H9 (cell line): Measurements from ENCODE around the gene OR5K2. TPM values are rescaled to one million over a fixed set of nuclear protein-coding genes. Genes with fewer than 3 reads are reported as not detected.

Source experiments
- DNase-seq: peaks from one replicate; pipeline ENCODE4 v3.0.0-alpha.2; 2017
- H2AFZ ChIP-seq: one replicate; pipeline ENCODE4 v1.6.1; 2013; ENCODE audit warnings: mild to moderate bottlenecking, low read length, control low read depth, moderate library complexity
- H2AK5ac ChIP-seq: 2 replicates; pipeline ENCODE4 v1.6.1; 2013; ENCODE audit warnings: low read length, control low read depth, mixed read lengths; ENCODE audit not compliant: insufficient read length
- H2BK120ac ChIP-seq: one replicate; pipeline ENCODE4 v1.6.1; 2013; ENCODE audit warnings: low read depth, mild to moderate bottlenecking, low read length, control low read depth, inconsistent platforms; ENCODE audit not compliant: poor library complexity, severe bottlenecking
- H2BK12ac ChIP-seq: 2 replicates; pipeline ENCODE4 v1.6.1; 2013; ENCODE audit warnings: low read length, control low read depth, mixed read lengths, low read depth; ENCODE audit not compliant: insufficient read length
- H2BK15ac ChIP-seq: 2 replicates; pipeline ENCODE4 v1.6.1; 2013; ENCODE audit warnings: low read depth, low read length, control low read depth
- H2BK20ac ChIP-seq: one replicate; pipeline ENCODE4 v1.6.1; 2013; ENCODE audit warnings: low read depth, mild to moderate bottlenecking, low read length, control low read depth, inconsistent platforms; ENCODE audit not compliant: poor library complexity, severe bottlenecking
- H2BK5ac ChIP-seq: 2 replicates; pipeline ENCODE4 v1.6.1; 2013; ENCODE audit warnings: low read length, control low read depth, mixed read lengths; ENCODE audit not compliant: insufficient read length
- H3K14ac ChIP-seq: 2 replicates; pipeline ENCODE4 v1.6.1; 2013; ENCODE audit warnings: low read length, control low read depth; ENCODE audit not compliant: insufficient read depth
- H3K18ac ChIP-seq: 2 replicates; pipeline ENCODE4 v1.6.1; 2013; ENCODE audit warnings: low read depth, mild to moderate bottlenecking, mixed read lengths, low read length, control low read depth; ENCODE audit not compliant: insufficient read length
- H3K23ac ChIP-seq: 2 replicates; pipeline ENCODE4 v1.6.1; 2013; ENCODE audit warnings: low read length, control low read depth, mixed read lengths, low read depth; ENCODE audit not compliant: insufficient read length
- H3K23me2 ChIP-seq: 2 replicates; pipeline ENCODE4 v1.6.1; 2013; ENCODE audit warnings: low read depth, mild to moderate bottlenecking, mixed read lengths, low read length, control low read depth; ENCODE audit not compliant: insufficient read length, poor library complexity, severe bottlenecking
- H3K27ac ChIP-seq: 2 replicates; pipeline ENCODE4 v1.5.1; 2013; ENCODE audit warnings: low read length, control low read depth, mixed read lengths, low read depth; ENCODE audit not compliant: insufficient read length
- H3K27me3 ChIP-seq: 2 replicates; pipeline ENCODE4 v1.6.1; 2013; ENCODE audit warnings: low read length, control low read depth, inconsistent platforms; ENCODE audit not compliant: insufficient read depth
- H3K4ac ChIP-seq: 2 replicates; pipeline ENCODE4 v1.6.1; 2013; ENCODE audit warnings: low read depth, mild to moderate bottlenecking, control low read depth, inconsistent platforms, low read length, moderate library complexity
- H3K4me1 ChIP-seq: 2 replicates; pipeline ENCODE4 v1.6.1; 2013; ENCODE audit warnings: low read length, control low read depth, inconsistent platforms; ENCODE audit not compliant: insufficient read depth
- H3K4me2 ChIP-seq: 2 replicates; pipeline ENCODE4 v1.6.1; 2013; ENCODE audit warnings: low read length, control low read depth, mixed read lengths; ENCODE audit not compliant: insufficient read length, insufficient read depth
- H3K56ac ChIP-seq: 2 replicates; pipeline ENCODE4 v1.6.1; 2013; ENCODE audit warnings: low read depth, mild to moderate bottlenecking, mixed read lengths, low read length, control low read depth; ENCODE audit not compliant: insufficient read length
- H3K79me1 ChIP-seq: 2 replicates; pipeline ENCODE4 v1.6.1; 2013; ENCODE audit warnings: low read depth, mild to moderate bottlenecking, moderate library complexity, low read length, control low read depth, inconsistent platforms; ENCODE audit not compliant: insufficient read depth, poor library complexity, severe bottlenecking
- H3K79me2 ChIP-seq: 2 replicates; pipeline ENCODE4 v1.6.1; 2013; ENCODE audit warnings: low read length, control low read depth, inconsistent platforms; ENCODE audit not compliant: insufficient read depth
- H3K9ac ChIP-seq: 2 replicates; pipeline ENCODE4 v1.6.1; 2013; ENCODE audit warnings: low read length, control low read depth, mixed read lengths; ENCODE audit not compliant: insufficient read length; ENCODE audit errors: extremely low read depth
- H3K9me3 ChIP-seq: one replicate; pipeline ENCODE4 v1.6.1; 2013; ENCODE audit warnings: low read depth, low read length, inconsistent platforms; ENCODE audit not compliant: control insufficient read depth
- H3T11ph ChIP-seq: one replicate; pipeline ENCODE4 v1.6.1; 2013; ENCODE audit warnings: mild to moderate bottlenecking, low read length, control low read depth, inconsistent platforms
- H4K20me1 ChIP-seq: one replicate; pipeline ENCODE4 v1.6.1; 2013; ENCODE audit not compliant: control insufficient read depth, insufficient read length, insufficient read depth
- H4K5ac ChIP-seq: 2 replicates; pipeline ENCODE4 v1.6.1; 2013; ENCODE audit warnings: low read depth, mild to moderate bottlenecking, mixed read lengths, low read length, control low read depth; ENCODE audit not compliant: insufficient read length
- H4K8ac ChIP-seq: replicated peaks from 2 replicates; pipeline ENCODE4 v1.6.1; 2013; ENCODE audit warnings: low read length, control low read depth, mixed read lengths, low read depth; ENCODE audit not compliant: insufficient read length
- H4K91ac ChIP-seq: 2 replicates; pipeline ENCODE4 v1.6.1; 2013; ENCODE audit warnings: low read depth, mild to moderate bottlenecking, moderate library complexity, mixed read lengths, low read length, control low read depth; ENCODE audit not compliant: insufficient read length
- H3K27ac Mint-ChIP-seq, 3 experiments: 2 replicates in 2 of 3; 3 replicates in 1 of 3; pipeline ENCODE4 v1.8.0; 2020 to 2021; ENCODE audit warnings: mixed read lengths in 3 of 3, mild to moderate bottlenecking in 1 of 3, moderate library complexity in 1 of 3
- H3K27me3 Mint-ChIP-seq: 2 replicates; pipeline ENCODE4 v1.8.0; 2021; ENCODE audit warnings: low read depth, mild to moderate bottlenecking, moderate library complexity, mixed read lengths
- H3K36me3 Mint-ChIP-seq, 3 experiments: 2 replicates in 2 of 3; 3 replicates in 1 of 3; pipeline ENCODE4 v1.8.0; 2020 to 2021; ENCODE audit warnings: low read depth in 3 of 3, mixed read lengths in 3 of 3; ENCODE audit not compliant: insufficient read depth in 1 of 3
- H3K4me1 Mint-ChIP-seq, 2 experiments: 2 replicates each; pipeline ENCODE4 v1.8.0; 2020; ENCODE audit warnings: mixed read lengths in 2 of 2
- H3K4me3 Mint-ChIP-seq, 2 experiments: 2 replicates in 1 of 2; 3 replicates in 1 of 2; pipeline ENCODE4 v1.8.0; 2020 to 2021; ENCODE audit warnings: mild to moderate bottlenecking in 2 of 2, mixed read lengths in 2 of 2, moderate library complexity in 1 of 2
- H3K9me3 Mint-ChIP-seq, 2 experiments: 2 replicates in 1 of 2; 3 replicates in 1 of 2; pipeline ENCODE4 v1.8.0; 2020; ENCODE audit warnings: mild to moderate bottlenecking in 2 of 2, mixed read lengths in 2 of 2, moderate library complexity in 1 of 2
- WGBS: extraction: QIAGEN DNeasy Blood & Tissue Kit; methylation state at CpG from one replicate; pipeline ENCODE4 v1.1.7; 2013; ENCODE audit warnings: missing lambda C conversion rate, low lambda C conversion rate, mixed read lengths; ENCODE audit not compliant: insufficient read length; ENCODE audit errors: extremely low coverage; 5-methylcytosine and 5-hydroxymethylcytosine counted together
- total RNA-seq: library from RNA; stranded (reverse); gene quantifications from 2 replicates; pipeline ENCODE4 v1.2.1, GENCODE V29; 2021
- TF ChIP-seq, protein P1 (sequence below): fragments of 200-600 bp; sonication (generic); conservative IDR thresholded peaks from 3 replicates; pipeline ENCODE4 v1.8.0; 2021; ENCODE audit warnings: antibody characterized with exemption, mild to moderate bottlenecking

The OR5K2 gene
- total RNA-seq, 1 experiment from 2014 or later: not detected

DNA sequence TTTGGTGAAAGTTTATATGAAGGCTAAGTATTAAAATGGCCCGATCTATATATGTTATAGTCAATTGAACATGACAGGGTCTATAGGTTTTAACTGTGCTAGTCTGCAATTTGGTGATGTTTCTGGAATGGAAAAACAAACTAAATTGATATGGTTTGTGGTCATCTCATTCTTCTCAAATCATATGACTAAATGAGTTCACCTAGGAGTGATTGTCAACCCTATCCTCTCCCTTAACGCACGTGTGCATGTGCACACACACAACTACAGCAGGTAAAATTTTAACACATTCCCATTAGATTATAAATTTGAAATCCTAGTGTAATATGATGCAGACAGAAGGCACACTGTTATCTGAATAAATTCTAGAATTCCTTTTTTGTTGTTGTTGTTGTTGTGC, 16.3 kb downstream of the OR5K2 start:
- Histone ChIP-seq H4K5ac (no peak overlapping the region), H3K23ac (no peak overlapping the region), H3K4me2 (no peak overlapping the region), H3K27me3 (no peaks in the 10 kb centered on the region), H2BK12ac (no peak overlapping the region), H3K27ac (no peak overlapping the region), H4K91ac (no peak overlapping the region), H3K4me1 (peaks cover 2% of the 10 kb centered on the region; the same call in 1 of the 2 replicates), H3K4ac (no peak overlapping the region), H3K79me2 (no peaks in the 10 kb centered on the region), H2BK5ac (no peak overlapping the region), H2BK15ac (no peak overlapping the region), H3K23me2 (no peaks in the 10 kb centered on the region), H2AK5ac (no peak overlapping the region), H2BK20ac (no peak overlapping the region), H2BK120ac (no peak overlapping the region), H3T11ph (no peak overlapping the region), H3K14ac (no peak overlapping the region), H3K9me3 (no peaks in the 10 kb centered on the region), H2AFZ (no peak overlapping the region), H3K9ac (no peak overlapping the region), H4K20me1 (no peaks in the 10 kb centered on the region), H3K56ac (no peak overlapping the region), H3K79me1 (no peaks in the 10 kb centered on the region), H3K18ac (no peak overlapping the region), H4K8ac (no peak overlapping the region)
- H3K27ac Mint-ChIP-seq: no peak overlapping the region
- WGBS: no CpG with 5 or more reads among the region's 3 CpGs
- H3K4me1 Mint-ChIP-seq: peaks cover 6 to 12% of the 10 kb centered on the region in 2 experiments
- H3K9me3 Mint-ChIP-seq: no peaks in the 10 kb centered on the region
- TF ChIP-seq, protein P1, sequence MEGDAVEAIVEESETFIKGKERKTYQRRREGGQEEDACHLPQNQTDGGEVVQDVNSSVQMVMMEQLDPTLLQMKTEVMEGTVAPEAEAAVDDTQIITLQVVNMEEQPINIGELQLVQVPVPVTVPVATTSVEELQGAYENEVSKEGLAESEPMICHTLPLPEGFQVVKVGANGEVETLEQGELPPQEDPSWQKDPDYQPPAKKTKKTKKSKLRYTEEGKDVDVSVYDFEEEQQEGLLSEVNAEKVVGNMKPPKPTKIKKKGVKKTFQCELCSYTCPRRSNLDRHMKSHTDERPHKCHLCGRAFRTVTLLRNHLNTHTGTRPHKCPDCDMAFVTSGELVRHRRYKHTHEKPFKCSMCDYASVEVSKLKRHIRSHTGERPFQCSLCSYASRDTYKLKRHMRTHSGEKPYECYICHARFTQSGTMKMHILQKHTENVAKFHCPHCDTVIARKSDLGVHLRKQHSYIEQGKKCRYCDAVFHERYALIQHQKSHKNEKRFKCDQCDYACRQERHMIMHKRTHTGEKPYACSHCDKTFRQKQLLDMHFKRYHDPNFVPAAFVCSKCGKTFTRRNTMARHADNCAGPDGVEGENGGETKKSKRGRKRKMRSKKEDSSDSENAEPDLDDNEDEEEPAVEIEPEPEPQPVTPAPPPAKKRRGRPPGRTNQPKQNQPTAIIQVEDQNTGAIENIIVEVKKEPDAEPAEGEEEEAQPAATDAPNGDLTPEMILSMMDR: no peak
- no peaks in the 10 kb centered on the region for H3K27me3 Mint-ChIP-seq
- no peak for DNase-seq
- H3K4me3 Mint-ChIP-seq: no peak overlapping the region
- H3K36me3 Mint-ChIP-seq: peaks cover 5 to 26% (median 22%) of the 10 kb centered on the region in 3 experiments; a peak in 5 of 7 replicates
